Mammary epithelial cell (primary cell): Measurements from ENCODE around the gene CAMKK2.

ENCODE experiments used
- EZH2 ChIP-seq: IDR thresholded peaks from 2 replicates; pipeline ENCODE4 v1.6.1; 2012; ENCODE audit warnings: low read length, inconsistent platforms, borderline replicate concordance
- TF ChIP-seq, protein P1 (sequence below), 2 donors: IDR thresholded peaks in 1 of 2; conservative IDR thresholded peaks in 1 of 2; 2 replicates each; pipeline ENCODE4 v1.5.1; 2011 to 2012; ENCODE audit warnings: inconsistent platforms in 2 of 2, low read length in 2 of 2, mild to moderate bottlenecking in 2 of 2, control low read depth in 1 of 2, low read depth in 1 of 2; ENCODE audit not compliant: insufficient read depth in 1 of 2; ENCODE audit errors: extremely low read depth in 1 of 2

DNA sequence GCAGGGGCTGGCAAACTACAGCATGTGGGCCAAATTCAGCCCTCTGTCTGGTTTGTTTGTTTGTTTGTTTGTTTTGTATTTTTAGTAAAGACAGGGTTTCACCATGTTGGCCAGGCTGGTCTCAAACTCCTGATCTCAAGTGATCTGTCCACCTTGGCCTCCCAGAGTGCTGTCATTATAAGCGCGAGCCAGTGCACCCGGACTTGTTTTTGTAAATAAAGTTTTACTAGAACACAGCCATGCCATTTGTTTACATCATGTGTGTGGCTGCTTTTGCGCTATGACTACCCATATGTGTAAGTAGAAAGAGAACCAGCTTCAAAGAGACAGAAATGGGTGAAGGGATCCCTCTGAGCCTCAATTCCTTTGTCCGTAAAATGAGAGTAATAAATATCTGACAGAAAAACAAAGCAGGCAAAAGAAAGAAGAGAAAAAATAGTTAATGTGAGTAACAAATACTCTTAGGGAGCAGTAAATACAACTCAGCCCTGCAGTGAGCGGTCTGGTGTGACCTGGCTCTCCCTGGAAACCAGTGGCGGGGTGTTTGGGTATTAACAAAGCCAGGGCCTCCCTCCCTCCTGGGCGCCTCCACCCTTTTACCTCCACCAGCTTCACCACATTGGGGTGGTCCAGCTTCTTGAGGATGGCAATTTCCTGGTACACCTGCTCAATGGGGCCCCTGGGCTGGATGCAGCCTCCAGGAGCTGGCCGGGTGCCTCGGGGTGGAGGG, 33.1 kb downstream of the CAMKK2 start:
- no peak for TF ChIP-seq EZH2
- TF ChIP-seq, protein P1, sequence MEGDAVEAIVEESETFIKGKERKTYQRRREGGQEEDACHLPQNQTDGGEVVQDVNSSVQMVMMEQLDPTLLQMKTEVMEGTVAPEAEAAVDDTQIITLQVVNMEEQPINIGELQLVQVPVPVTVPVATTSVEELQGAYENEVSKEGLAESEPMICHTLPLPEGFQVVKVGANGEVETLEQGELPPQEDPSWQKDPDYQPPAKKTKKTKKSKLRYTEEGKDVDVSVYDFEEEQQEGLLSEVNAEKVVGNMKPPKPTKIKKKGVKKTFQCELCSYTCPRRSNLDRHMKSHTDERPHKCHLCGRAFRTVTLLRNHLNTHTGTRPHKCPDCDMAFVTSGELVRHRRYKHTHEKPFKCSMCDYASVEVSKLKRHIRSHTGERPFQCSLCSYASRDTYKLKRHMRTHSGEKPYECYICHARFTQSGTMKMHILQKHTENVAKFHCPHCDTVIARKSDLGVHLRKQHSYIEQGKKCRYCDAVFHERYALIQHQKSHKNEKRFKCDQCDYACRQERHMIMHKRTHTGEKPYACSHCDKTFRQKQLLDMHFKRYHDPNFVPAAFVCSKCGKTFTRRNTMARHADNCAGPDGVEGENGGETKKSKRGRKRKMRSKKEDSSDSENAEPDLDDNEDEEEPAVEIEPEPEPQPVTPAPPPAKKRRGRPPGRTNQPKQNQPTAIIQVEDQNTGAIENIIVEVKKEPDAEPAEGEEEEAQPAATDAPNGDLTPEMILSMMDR (conservative IDR thresholded peaks at IDR 0.05 in 1 of 2, IDR thresholded peaks at IDR 0.05 in 1 of 2; ENCODE audit: extremely low read depth in 1 of 2, insufficient read depth in 1 of 2, low read depth in 1 of 2, low read length in 2 of 2), result no peak
